Activated T-cell treated with anti-CD3 and anti-CD28 coated beads for 24 hours (primary cell): Measurements from ENCODE around the gene NUP153.
"Not testable (repeated sequence)": the region's sequence is repeated elsewhere in the genome, so short reads cannot be mapped to it uniquely, and the experiment has no call there.

Source experiments
- DNase-seq: peaks from one replicate; pipeline ENCODE4 v3.0.0-alpha.2; 2020; ENCODE audit warnings: low read depth

The NUP153 gene

GRCh38 chr6:17714177-17714576 lies 7.5 kb upstream of the NUP153 start:
- DNase-seq = no peak

- DNase-seq = no peak
Observed at GRCh38 chr6:17712576-17712975, 5.9 kb upstream of the NUP153 start.

GRCh38 chr6:17710331-17710730 lies 3.6 kb upstream of the NUP153 start:
- no peak for DNase-seq

- no peak for DNase-seq
Observed at GRCh38 chr6:17709476-17709875, 2.8 kb upstream of the NUP153 start.

- not testable (repeated sequence) for DNase-seq
Observed at GRCh38 chr6:17708035-17708434, 1.3 kb upstream of the NUP153 start.

GRCh38 chr6:17707371-17707651 lies 586 bp upstream of the NUP153 start:
- DNase-seq = no peak

GRCh38 chr6:17705778-17706579 lies 746 bp downstream of the NUP153 start:
- DNase-seq = peak; percentile 82

GRCh38 chr6:17705428-17705777 lies 1.3 kb downstream of the NUP153 start:
- DNase-seq = no peak

GRCh38 chr6:17703256-17703694 lies 3.5 kb downstream of the NUP153 start:
- DNase-seq = no peak

GRCh38 chr6:17700421-17701416 lies 6.0 kb downstream of the NUP153 start:
- DNase-seq = no peak

- DNase-seq = no peak
Observed at GRCh38 chr6:17691925-17692538, 14.7 kb downstream of the NUP153 start.

GRCh38 chr6:17688481-17688880 lies 18.2 kb downstream of the NUP153 start:
- DNase-seq = no peak

GRCh38 chr6:17687136-17687535 lies 19.6 kb downstream of the NUP153 start:
- no peak for DNase-seq

GRCh38 chr6:17684134-17684533 lies 22.6 kb downstream of the NUP153 start:
- no peak for DNase-seq

- DNase-seq = no peak
Observed at GRCh38 chr6:17683428-17683827, 23.3 kb downstream of the NUP153 start.

GRCh38 chr6:17679726-17680125 lies 27.0 kb downstream of the NUP153 start:
- DNase-seq = no peak

GRCh38 chr6:17677602-17678001 lies 29.1 kb downstream of the NUP153 start:
- no peak for DNase-seq

- DNase-seq = no peak
Observed at GRCh38 chr6:17673543-17674254, 33.0 kb downstream of the NUP153 start.

GRCh38 chr6:17672064-17672718 lies 34.5 kb downstream of the NUP153 start:
- no peak for DNase-seq

GRCh38 chr6:17666646-17667045 lies 40.1 kb downstream of the NUP153 start:
- no peak for DNase-seq

GRCh38 chr6:17665132-17665531 lies 41.6 kb downstream of the NUP153 start:
- DNase-seq = no peak

- DNase-seq = no peak
Observed at GRCh38 chr6:17663226-17663625, 43.5 kb downstream of the NUP153 start.
